Activated T-helper 1 cell treated with anti-CD3 and anti-CD28 coated beads, Interleukin-12 subunit alpha, Interleukin-12 subunit beta, Interleukin-2, Interleukin-4 antibody, amounts not matched to agents 30 ng/mL and 10 ng/mL and 1 ng/mL, durations not matched to agents 14 hours and 24 hours and 36 hours (primary cell): Measurements from ENCODE around the gene MDH2. TPM values are rescaled to one million over a fixed set of nuclear protein-coding genes. Genes with fewer than 3 reads are reported as not detected.
"Not testable (repeated sequence)": the region's sequence is repeated elsewhere in the genome, so short reads cannot be mapped to it uniquely, and the experiment has no call there.

Experiments
- DNase-seq: peaks from one replicate; pipeline ENCODE4 v3.0.0; 2021; ENCODE audit warnings: low spot score
- H3K27ac Mint-ChIP-seq: one replicate; pipeline ENCODE4 v1.8.0; 2021; ENCODE audit warnings: mild to moderate bottlenecking, mixed read lengths
- H3K27me3 Mint-ChIP-seq: one replicate; pipeline ENCODE4 v1.8.0; 2022; ENCODE audit warnings: mild to moderate bottlenecking, moderate library complexity, mixed read lengths; ENCODE audit not compliant: insufficient read depth
- H3K36me3 Mint-ChIP-seq: one replicate; pipeline ENCODE4 v1.8.0; 2021; ENCODE audit warnings: low read depth, mixed read lengths
- H3K4me1 Mint-ChIP-seq: one replicate; pipeline ENCODE4 v1.8.0; 2021; ENCODE audit warnings: low read depth, mixed read lengths
- H3K4me3 Mint-ChIP-seq: one replicate; pipeline ENCODE4 v1.8.0; 2021; ENCODE audit warnings: mild to moderate bottlenecking, moderate library complexity, mixed read lengths
- H3K9me3 Mint-ChIP-seq: one replicate; pipeline ENCODE4 v1.8.0; 2021; ENCODE audit warnings: mixed read lengths
- intact Hi-C: fragments of 100-400 bp; cut with micrococcal nuclease; formaldehyde crosslinking; loops from one replicate; pipeline ENCODE4 v1.15.1; 2024
- total RNA-seq: library from RNA; stranded (reverse); gene quantifications from 2 replicates; pipeline ENCODE4 v1.2.3, GENCODE V29; 2022

Gene MDH2
- total RNA-seq, 1 donor from 2014 or later = 292 TPM

GRCh38 chr7:76052681-76053080, 4.8 kb downstream of the MDH2 start:
- Mint-ChIP-seq H3K36me3 (peaks cover 34% of the 10 kb centered on the region), H3K4me1 (peaks cover 32% of the 10 kb centered on the region), H3K27ac (peak overlapping the region; percentile 72)
- H3K9me3 Mint-ChIP-seq, H3K4me3 Mint-ChIP-seq, intact Hi-C loops, H3K27me3 Mint-ChIP-seq, DNase-seq: not testable (repeated sequence)

- Mint-ChIP-seq H3K27ac (no peak overlapping the region), H3K4me3 (no peak overlapping the region), H3K9me3 (no peaks in the 10 kb centered on the region), H3K27me3 (no peaks in the 10 kb centered on the region), H3K4me1 (peaks cover 32% of the 10 kb centered on the region), H3K36me3 (peaks cover 33% of the 10 kb centered on the region)
- no peak for DNase-seq
- intact Hi-C loops = no loop called here
These were observed 5.6 kb downstream of the MDH2 start for GRCh38 chr7:76053461-76053860.

- H3K9me3 Mint-ChIP-seq = no peaks in the 10 kb centered on the region
- DNase-seq = no peak
- no peaks in the 10 kb centered on the region for H3K27me3 Mint-ChIP-seq
- intact Hi-C loops = no loop called here
- peak overlapping the region; percentile 34 for H3K27ac Mint-ChIP-seq
- H3K36me3 Mint-ChIP-seq = peaks cover 29% of the 10 kb centered on the region
- peaks cover 28% of the 10 kb centered on the region for H3K4me1 Mint-ChIP-seq
- H3K4me3 Mint-ChIP-seq = no peak overlapping the region
These were observed 6.5 kb downstream of the MDH2 start for GRCh38 chr7:76054123-76055120.

- Mint-ChIP-seq H3K27ac (no peak overlapping the region), H3K27me3 (no peaks in the 10 kb centered on the region), H3K4me3 (no peak overlapping the region), H3K4me1 (peaks cover 15% of the 10 kb centered on the region), H3K9me3 (no peaks in the 10 kb centered on the region), H3K36me3 (peaks cover 30% of the 10 kb centered on the region)
- DNase-seq = no peak
- intact Hi-C loops = no loop called here
These were observed 8.3 kb downstream of the MDH2 start for GRCh38 chr7:76056241-76056640.

DNA sequence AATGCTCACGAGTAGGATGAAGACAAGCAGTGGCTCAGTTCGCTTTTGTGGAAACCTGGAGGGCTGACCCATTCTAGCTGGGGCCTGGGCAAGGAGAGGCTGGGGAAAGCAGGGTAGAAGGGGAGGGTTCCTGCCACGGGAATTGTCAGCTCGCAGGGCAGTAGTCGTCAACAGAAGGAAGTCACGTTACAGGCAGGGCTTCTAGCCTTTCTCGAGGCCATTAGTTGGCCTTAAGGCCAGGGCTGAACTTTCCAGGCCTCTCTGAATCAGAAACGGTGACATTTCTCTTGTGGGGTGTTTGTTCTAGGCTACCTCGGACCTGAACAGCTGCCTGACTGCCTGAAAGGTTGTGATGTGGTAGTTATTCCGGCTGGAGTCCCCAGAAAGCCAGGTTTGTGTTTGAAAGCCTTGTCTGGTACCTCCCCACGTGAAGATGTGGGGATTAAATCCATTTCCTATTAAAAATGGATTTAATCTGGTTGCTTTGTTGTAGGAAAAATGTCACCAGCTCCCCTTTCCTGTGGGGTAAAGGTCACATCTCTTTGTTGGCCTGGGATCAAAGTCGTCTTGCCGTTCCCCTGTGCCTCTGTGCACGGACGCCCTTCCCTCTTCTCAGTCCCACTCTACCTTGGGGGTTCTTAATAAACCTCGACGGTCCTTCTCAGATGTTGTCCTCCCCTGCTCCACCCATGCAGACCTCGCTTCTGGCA, 9.4 kb downstream of the MDH2 start:
- H3K27me3 Mint-ChIP-seq = no peaks in the 10 kb centered on the region
- peaks cover 5% of the 10 kb centered on the region for H3K4me1 Mint-ChIP-seq
- peaks cover 29% of the 10 kb centered on the region for H3K36me3 Mint-ChIP-seq
- DNase-seq = no peak
- peak overlapping the region; percentile 44 for H3K27ac Mint-ChIP-seq
- no peak overlapping the region for H3K4me3 Mint-ChIP-seq
- H3K9me3 Mint-ChIP-seq = no peaks in the 10 kb centered on the region
- intact Hi-C loops = no loop called here

GRCh38 chr7:76057813-76058145, 9.9 kb downstream of the MDH2 start:
- Mint-ChIP-seq H3K27me3 (no peaks in the 10 kb centered on the region), H3K36me3 (peaks cover 34% of the 10 kb centered on the region), H3K4me3 (no peak overlapping the region), H3K27ac (peak overlapping the region; percentile 44), H3K4me1 (peaks cover 3% of the 10 kb centered on the region), H3K9me3 (no peaks in the 10 kb centered on the region)
- intact Hi-C loops = no loop called here
- DNase-seq = no peak

GRCh38 chr7:76058745-76059144, 10.8 kb downstream of the MDH2 start:
- H3K4me3 Mint-ChIP-seq, H3K9me3 Mint-ChIP-seq, H3K27me3 Mint-ChIP-seq, H3K27ac Mint-ChIP-seq, intact Hi-C loops, DNase-seq, H3K4me1 Mint-ChIP-seq: not testable (repeated sequence)
- peaks cover 42% of the 10 kb centered on the region for H3K36me3 Mint-ChIP-seq

GRCh38 chr7:76060842-76061241, 12.9 kb downstream of the MDH2 start:
- Mint-ChIP-seq H3K27ac (no peak overlapping the region), H3K4me1 (no peaks in the 10 kb centered on the region), H3K36me3 (peaks cover 58% of the 10 kb centered on the region), H3K4me3 (no peak overlapping the region), H3K27me3 (no peaks in the 10 kb centered on the region), H3K9me3 (no peaks in the 10 kb centered on the region)
- DNase-seq = no peak
- intact Hi-C loops = no loop called here

GRCh38 chr7:76062254-76062653, 14.3 kb downstream of the MDH2 start:
- Mint-ChIP-seq H3K27ac (no peak overlapping the region), H3K4me3 (no peak overlapping the region), H3K4me1 (no peaks in the 10 kb centered on the region), H3K36me3 (peaks cover 56% of the 10 kb centered on the region), H3K9me3 (no peaks in the 10 kb centered on the region), H3K27me3 (no peaks in the 10 kb centered on the region)
- no peak for DNase-seq
- intact Hi-C loops = no loop called here

- Mint-ChIP-seq H3K4me1 (no peaks in the 10 kb centered on the region), H3K27me3 (no peaks in the 10 kb centered on the region), H3K36me3 (peaks cover 52% of the 10 kb centered on the region), H3K9me3 (no peaks in the 10 kb centered on the region), H3K4me3 (no peak overlapping the region), H3K27ac (no peak overlapping the region)
- intact Hi-C loops = no loop called here
- DNase-seq = no peak
These were observed 15.2 kb downstream of the MDH2 start for GRCh38 chr7:76063114-76063513.

- DNase-seq = no peak
- no peaks in the 10 kb centered on the region for H3K4me1 Mint-ChIP-seq
- H3K27ac Mint-ChIP-seq = no peak overlapping the region
- intact Hi-C loops = no loop called here
- no peaks in the 10 kb centered on the region for H3K27me3 Mint-ChIP-seq
- H3K9me3 Mint-ChIP-seq = no peaks in the 10 kb centered on the region
- H3K36me3 Mint-ChIP-seq = peaks cover 49% of the 10 kb centered on the region
- H3K4me3 Mint-ChIP-seq = no peak overlapping the region
These were observed 15.6 kb downstream of the MDH2 start for GRCh38 chr7:76063525-76063924.

DNA sequence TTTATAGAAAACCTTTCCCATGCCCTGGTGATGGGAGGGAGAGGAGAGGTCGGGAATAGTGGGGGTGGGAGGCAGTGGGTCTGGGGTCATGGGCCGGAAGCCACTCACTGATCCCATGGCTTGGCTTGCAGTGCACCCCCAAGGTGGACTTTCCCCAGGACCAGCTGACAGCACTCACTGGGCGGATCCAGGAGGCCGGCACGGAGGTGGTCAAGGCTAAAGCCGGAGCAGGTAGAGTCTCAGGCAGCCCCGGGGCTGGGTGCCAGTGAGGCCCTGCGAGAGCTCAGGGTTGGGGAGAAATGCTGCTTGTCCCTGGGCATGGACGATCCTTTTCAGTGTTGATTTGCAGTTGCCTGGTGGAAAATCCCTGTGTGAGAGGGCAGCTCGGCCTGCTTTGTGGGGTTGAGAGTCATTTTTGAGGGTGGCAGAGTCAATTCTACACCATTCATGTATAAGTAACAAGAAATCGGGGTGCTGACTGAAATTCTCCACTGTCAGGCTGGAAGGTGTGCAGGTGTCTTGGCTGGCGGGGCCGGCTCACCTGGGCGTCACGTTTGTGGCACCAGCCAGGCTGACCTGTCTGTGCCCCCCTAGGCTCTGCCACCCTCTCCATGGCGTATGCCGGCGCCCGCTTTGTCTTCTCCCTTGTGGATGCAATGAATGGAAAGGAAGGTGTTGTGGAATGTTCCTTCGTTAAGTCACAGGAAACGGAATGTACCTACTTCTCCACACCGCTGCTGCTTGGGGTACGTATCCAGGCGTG, 16.5 kb downstream of the MDH2 start:
- DNase-seq = no peak
- Mint-ChIP-seq H3K27ac (no peak overlapping the region), H3K4me1 (no peaks in the 10 kb centered on the region), H3K27me3 (no peaks in the 10 kb centered on the region), H3K9me3 (no peaks in the 10 kb centered on the region), H3K4me3 (no peak overlapping the region), H3K36me3 (peaks cover 48% of the 10 kb centered on the region)
- intact Hi-C loops = no loop called here
